ENCODE data around the gene RGCC.

- TF ChIP-seq CTCF (conservative IDR thresholded peaks at IDR 0.05) (no peak), EZH2 (IDR thresholded peaks at IDR 0.05; ENCODE audit: low read depth) (no peak)
These were observed 58.8 kb downstream of the RGCC start for GRCh38 chr13:41516166-41516565.
